GM03348 (cell line): ENCODE data around the gene SEMA7A.
A peak's percentile ranks its signal among the peaks of the same experiment; 100 is the strongest.

Experiments
- DNase-seq: peaks from one replicate; pipeline ENCODE4 v3.0.0; 2012; ENCODE audit warnings: low spot score

The SEMA7A gene

DNA sequence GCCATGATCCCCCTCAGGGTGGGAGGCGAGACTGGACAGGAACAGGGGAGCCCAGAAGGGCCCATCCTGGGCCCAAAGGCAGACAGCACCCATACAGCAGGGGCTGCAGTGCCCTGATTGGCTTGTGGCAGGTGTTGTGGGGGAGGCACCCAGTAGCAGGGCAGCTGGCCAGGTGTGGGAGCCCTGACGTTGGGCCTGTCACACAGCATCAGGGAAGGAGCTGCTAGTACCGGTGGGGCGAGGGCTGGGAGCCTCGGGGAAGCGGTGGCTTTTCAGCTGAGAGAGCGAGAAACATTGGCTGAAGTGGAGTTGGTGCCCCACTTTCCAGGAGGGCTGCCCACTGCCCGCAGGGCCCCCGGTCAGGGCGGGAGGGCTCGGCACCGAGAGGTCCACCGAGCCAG, 46.6 kb downstream of the SEMA7A start:
- DNase-seq = no peak

DNA sequence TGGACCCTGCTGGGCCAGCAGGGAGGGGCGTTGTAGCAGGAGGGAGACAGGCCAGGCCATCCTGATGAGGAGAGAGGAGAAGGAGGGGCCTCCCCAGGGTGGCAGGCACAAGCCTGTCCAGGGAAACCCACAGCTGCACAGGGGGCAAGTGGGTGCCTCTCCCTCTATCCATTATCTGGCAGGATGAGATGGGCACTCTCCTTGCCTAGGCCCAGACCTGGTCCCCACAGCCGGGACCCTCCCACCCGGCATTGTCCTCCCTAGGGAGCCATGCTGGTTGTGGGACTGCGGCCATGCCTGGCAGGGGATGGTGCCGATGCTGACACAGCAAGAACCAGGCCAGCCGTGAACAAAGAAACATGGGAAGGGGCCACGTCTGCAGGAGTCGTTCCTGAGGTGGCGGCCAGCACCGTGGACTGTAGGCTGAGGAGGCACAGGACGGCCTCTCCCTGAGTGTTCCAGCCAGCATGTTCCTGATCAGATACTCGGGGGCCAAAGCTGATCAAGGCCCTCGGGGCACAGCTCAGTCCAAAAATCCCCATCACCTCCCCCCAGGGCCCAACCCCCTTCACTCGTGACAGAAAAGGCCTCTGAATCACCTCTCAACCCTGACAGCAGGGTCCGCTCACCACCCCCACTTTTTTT, 47.1 kb downstream of the SEMA7A start:
- DNase-seq = no peak

DNA sequence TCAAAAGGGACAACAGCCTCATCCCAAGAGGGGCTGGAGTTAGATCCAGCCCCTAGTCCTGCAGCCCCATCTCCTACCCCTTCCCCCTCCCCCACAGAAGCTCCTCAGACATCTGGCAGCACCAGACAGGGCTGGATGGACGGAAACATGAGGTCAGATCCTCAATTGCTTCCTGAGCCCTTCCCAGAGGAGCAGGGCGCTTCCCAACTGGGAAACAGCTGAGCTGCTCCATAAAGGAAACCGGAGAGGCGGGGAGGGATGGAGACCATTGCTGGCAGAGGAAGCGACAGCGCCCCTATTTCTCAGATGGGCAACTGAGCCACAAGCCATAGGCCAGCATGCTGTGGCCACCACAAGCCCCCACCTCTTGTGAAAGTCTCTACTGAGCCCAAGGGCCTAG, 48.0 kb downstream of the SEMA7A start:
- no peak for DNase-seq

DNA sequence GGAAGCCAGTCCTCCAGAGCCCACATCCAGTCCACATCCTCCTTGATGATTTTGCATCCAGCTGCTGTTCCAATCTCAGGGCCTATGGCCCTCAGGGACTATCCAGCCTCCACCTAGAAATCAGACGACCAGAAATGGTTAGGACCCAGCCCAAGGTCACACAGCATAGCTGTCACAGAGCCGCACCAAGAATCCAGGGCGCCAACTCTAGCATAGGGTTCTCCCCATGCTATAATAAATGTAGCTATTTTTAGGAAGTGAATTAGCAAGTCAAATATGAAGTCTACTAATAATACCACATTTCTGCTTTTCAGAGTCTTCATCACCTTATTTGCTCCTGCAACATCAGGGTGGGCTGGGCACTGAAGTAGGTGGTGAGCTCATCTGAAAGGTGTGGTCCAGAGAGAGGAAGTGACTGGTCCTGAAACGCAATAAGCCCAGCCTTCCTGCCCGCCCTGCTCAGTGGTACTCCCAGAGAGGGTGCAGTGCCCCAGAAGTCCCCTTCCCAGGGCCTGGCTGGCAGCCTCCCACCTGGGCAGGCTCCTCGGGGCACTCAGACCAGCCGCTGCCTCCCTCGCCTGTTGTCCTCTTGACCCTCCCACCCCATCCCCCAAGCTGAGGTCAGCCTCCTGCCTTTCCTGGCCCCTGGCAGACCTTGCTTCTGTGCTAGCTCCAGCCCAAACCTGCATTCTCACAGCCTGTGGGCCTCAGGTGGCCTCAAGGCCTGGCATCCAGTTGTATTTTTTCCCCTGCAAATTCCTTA, 48.7 kb downstream of the SEMA7A start:
- peak; percentile 53 for DNase-seq

DNA sequence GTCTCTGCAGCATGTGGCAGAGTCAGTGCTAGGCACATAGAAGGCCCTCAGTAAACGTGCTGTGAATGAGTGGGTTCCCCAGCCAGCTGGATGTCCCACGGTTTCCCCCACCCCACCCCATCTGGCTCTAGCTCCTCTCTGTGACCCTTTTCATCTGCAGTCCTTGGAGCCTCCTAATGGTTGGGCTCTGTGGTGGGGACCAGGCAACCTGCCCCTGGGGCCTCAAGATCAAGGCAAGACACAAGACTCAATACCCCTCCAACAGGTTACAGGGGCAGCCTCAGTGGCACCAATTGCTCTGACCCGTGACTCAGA, 49.2 kb downstream of the SEMA7A start:
- DNase-seq = no peak

DNA sequence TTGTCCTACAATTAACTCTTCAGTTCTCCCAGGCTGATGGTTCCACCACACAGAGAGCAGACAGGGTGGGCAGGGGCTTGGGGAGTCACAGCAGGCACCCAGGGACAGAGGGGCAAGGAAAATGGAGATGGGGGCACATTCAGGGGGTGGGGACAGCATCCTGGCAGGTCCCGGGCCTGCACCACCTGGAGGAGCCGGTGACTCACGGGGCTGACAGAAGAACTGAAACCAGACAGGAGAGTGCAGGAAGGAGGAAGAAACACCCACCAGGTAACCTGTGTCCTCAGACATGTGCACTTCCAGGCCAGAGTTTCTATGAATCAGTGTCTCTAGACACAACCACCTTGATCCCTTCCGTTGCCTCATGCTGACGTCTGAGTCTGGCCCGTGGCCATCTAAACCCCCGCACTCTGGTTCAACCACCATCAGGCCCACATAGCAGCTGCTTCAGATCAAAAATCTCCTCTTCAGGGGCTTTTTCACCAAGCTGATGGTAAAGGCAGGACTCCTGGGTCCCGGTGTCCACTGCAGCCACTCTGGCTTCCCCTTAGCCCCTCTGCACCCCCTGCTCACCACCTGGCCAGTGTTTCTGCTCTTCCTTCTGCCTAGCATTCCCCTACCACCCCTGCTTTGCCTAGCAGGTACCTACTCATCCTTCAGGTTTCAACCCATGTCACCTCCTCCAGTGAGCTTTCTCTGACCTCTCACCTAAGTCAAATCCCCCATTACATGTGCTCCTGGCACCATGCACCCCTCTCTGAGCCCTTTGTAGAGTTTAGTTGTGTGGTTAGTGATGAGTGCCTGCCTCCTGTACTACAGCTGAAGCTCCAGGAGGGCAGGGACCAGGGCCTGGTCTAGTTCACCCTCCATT, 49.8 kb downstream of the SEMA7A start:
- DNase-seq = no peak

DNA sequence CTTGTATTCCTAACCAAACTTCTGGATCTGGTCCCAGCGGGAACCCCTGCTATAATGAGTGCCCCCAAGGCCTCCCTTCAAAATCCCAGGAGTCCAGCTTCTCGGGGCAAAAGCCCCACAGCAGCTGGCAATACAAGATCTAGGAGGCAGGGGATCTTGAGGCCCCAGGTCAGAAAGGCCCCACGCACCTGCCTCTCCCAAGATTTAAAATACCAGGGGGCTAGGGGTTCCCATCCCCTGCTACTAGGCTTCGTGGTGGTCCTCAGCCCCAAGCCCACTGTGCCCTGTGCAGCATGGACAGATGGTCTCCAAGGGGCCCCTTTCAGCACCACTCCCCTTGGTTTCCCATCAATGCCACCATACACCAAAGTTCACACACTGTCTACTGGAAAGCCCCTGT, 50.5 kb downstream of the SEMA7A start:
- no peak for DNase-seq

DNA sequence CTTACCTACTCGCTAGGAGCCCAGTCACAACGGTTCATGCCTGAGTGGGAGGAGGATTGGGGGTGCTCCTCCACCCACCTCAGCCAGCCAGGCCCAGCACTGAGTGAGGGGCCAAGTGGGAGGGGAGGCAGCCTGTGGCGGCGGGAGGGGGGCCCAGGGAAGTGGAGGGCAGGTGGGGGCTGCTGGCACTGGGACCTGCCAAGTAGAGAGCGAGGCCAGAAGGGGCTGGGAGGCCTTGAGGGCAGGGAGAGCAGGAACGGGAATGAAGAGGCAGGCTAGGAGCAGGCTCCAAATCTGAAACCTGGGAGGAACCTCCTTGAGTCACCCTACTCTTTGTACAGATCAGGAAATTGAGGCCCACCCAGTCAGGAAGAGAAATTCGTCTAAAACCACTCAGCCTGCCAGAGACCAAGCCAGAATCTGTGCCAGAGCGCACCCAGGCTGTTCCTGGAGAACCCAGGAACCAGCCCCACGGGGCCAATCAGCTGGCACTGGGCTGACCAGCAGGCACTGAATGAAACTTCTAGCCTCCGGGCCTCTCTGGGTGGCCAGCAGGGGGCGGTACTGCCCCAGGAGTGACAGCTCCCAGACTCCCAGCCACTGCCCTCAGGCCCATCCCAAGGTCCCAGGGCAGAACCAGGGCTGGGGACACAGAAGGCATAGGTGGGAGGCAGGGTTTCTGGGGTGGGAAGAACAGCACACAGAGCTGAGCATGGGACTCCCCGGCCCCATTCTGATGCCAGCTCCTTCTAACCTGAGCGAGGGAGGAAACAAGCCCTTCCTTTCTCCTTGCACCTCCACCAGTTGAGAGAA, 51.5 kb downstream of the SEMA7A start:
- peak; percentile 95 for DNase-seq

DNA sequence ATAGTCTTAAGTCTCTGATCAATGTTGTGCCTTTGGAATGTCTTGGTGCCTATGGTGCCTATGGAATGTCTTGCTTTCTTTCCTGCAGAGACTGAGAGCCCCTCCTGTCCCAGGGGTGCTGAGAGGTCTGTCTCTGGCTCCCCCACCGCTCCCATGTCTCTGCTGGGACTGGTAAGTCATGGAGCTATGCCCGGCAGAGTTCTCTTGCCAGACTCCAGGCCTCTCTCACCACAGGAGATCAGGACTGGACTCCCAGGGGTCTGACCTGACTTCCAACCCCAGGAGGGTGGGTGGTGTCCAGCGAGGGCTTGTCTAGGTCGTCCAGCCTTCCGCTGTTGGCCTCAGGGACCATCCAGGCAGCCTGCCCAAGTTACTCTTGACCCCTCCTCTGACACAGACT, 52.3 kb downstream of the SEMA7A start:
- no peak for DNase-seq

DNA sequence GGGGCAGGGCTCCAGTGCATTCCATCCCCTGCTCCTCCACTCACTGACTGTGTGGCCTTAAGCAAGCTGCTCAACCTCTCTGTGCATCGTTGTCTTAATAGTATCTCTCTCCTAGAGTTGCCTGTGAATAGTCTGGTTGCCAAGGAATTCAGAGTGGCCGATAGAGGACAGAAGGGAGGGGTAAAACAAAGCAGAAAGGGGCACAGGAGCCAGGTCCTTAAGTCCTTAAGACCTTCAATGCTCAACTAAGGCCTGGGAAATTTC, 52.6 kb downstream of the SEMA7A start:
- no peak for DNase-seq

DNA sequence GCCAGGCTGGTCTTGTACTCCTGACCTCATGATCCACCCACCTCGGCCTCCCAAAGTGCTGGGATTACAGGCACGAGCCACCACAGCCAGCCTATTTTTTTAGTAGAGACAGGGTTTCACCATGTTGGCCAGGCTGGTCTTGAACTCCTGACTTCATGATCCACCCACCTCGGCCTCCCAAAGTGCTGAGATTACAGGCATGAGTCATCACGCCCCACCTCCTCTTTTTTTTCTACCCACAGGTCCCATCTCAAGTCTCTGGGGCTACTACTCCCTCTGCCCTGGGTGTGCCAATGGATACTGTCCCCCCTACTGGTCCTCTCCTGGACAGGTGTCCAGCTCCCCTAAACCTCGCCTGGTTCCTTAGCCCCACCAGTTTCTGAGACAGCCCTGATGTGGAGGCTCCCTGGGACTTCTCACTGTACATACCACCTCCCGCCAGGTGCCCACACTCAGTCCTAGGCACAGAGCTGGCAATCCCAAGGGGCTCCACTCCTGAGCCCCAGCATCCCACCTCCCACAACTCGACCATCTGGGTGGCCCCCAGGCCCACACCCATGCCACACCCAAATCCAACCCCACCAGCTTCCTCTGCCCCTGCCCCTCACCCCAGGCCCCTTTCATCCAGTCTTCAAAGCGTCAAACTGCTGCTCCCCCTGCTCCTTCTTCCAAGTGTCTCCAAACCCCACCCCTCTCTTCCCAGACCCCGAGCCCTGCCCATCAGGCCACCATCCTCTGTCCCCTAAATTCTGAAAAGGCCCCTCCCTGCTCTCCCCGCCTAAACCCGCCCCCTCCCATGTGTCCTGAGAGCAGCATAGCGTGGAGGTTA, 53.2 kb downstream of the SEMA7A start:
- no peak for DNase-seq

DNA sequence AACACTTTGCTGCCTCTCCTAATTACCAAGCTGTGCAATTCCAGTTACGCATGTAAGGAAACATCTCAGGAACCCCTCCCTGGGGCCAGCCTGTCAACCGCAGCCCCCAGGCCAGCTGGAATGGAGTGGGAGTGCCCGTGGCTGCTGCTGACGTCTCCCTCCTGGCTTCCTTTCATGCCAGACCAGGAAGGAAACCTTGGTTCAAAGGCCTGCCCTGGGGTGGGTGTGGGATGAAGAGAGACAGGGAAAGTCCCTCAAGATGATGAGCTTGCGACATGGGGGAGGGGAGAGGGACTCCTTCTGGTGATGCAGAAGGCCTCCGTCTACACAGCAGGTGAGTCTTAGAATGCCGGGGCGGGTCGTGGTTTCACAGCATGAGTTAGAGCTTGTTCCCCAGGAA, 54.9 kb downstream of the SEMA7A start:
- peak; percentile 55 for DNase-seq

DNA sequence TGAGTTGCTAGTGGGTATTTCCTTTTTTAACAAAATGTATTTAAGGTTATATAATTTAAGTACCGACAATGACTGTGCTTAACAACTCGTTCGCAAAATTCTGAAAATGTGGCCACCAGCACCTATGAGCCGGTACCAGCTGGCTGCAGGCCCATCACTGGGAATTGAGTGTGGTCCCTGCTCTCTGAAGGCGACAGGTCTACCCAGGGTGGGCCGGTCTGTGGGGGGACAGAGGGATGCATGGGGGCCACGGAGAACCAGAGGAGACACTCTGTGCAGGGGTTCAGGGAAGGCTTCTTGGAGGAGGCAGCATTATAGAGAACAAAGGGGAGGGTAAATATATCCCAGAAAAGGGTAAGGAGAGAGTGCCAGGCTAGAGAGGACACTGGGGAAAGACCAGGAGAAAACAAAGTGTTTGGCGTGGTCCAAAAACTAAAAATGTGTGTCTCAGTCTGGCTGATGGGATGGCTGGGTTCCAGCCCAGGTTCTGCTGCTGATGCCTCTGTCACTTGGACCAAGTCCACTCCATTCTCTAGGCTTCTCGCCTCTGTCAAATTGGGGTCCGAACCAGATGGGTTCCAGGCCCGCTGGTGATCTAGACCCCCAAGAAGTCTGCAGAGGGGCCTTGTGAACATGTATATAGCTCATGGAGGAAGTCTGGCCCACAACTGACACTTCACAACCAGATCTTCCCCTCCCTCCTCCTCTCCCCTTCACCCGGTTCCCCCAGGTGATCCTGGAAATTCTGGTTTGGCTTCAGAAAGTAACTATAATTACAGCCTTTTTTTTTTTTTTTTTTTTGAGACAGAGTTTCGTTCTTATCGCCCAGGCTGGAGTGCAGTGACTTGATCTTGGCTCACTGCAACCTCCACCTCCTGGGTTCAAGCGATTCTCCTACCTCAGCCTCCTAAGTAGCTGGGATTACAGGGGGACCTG, 55.7 kb downstream of the SEMA7A start:
- no peak for DNase-seq

DNA sequence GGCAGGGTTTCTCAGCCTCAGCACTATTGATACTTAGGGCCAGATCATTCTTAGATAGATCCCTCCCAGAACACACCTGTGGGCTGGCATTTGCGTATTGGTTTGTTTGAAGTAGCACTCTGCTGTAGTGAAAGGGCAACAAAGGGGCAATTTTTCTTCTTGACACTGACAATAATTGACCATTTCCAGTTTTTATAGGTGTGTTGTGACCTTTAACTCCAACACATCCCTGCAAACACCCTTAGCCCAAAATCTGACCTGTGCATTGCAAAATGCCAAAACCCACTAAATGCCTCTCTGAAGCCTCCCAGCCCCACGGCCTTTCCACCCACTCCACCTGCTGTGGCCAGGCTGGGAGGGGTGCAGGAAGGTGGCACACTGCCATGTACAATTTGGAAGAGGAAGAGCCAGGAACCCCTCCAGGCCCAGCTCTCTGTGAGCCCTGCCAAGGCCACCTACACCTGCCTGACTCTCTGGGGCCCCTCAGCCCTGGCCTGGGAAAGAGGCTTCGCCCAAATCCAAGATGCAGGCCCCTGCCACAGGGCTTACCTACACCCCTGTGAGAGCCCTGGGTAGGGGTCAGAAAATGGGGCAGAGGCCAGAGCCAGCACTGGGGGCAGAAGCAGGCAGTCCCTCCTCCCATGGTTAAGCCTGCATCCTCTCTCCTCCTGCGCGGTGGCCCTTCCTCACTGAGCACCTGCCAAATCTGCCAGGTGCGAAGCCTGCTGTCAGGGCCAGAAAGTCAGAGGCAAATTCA, 56.8 kb downstream of the SEMA7A start:
- no peak for DNase-seq

DNA sequence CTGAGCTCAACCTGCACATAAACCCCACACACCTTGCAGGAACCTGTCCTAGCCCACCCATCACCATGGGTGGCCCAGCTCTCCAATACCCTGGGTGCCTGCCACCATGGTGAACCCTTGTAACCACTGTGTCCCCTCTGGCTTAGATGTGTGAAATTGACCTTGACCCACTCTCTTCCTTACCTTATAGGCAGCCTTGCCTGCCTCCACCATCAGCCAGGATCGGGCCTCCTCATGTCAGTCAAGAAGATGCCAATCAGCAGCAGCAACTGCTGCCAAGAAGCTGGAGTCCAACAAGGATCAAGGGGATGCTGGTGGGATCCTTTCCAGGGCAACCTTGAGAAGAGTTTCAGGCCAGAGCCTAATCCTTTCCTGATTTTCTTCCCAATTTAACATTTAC, 57.5 kb downstream of the SEMA7A start:
- no peak for DNase-seq

DNA sequence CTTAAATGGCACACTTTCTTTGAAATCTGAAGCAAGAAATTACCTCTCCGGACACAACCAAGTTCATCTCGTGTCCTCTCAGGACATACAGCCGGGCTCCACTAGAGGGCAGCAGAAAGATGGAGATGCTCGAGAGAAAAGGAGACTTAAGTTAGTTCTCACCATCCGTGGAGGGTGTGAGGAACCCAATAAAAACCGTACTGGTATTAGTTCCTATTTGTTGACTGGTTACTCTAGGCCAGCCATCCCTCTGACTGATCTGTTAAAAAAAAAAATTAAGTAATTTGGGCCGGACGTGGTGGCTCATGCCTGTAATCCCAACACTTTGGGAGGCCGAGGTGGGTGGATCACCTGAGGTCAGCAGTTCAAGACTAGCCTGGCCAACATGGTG, 58.5 kb downstream of the SEMA7A start:
- DNase-seq = peak; percentile 83

DNA sequence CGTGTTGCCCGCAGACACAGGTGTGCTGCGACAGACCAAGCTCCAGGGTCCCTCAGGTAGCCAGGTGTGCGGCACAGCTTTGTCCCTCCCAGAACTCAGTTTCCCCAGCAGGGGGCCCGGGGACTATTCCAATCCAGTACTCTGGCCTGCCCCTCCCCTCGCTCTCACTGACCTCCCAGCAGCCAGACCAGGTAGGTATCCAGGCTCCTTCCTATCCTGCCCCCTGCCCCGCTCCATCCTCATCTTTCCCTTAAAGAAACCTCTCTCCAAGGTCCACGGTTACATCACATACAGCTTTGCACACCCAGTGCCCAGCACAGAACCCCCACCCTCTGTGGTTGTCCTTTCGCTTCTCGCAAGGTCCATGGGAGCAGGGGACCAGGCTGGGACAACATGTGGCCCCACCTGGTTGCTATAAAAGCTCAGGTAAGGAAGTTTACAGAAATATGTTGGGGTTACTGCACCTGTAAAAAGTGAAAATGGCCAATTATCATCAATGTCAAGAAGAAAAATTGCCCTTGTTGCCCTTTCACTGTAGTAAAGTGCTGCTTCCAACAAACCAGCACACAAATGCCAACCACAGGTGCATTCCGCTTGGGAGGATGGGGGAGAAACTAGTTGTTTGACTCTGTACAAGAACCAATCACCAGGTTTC, 59.0 kb downstream of the SEMA7A start:
- no peak for DNase-seq

DNA sequence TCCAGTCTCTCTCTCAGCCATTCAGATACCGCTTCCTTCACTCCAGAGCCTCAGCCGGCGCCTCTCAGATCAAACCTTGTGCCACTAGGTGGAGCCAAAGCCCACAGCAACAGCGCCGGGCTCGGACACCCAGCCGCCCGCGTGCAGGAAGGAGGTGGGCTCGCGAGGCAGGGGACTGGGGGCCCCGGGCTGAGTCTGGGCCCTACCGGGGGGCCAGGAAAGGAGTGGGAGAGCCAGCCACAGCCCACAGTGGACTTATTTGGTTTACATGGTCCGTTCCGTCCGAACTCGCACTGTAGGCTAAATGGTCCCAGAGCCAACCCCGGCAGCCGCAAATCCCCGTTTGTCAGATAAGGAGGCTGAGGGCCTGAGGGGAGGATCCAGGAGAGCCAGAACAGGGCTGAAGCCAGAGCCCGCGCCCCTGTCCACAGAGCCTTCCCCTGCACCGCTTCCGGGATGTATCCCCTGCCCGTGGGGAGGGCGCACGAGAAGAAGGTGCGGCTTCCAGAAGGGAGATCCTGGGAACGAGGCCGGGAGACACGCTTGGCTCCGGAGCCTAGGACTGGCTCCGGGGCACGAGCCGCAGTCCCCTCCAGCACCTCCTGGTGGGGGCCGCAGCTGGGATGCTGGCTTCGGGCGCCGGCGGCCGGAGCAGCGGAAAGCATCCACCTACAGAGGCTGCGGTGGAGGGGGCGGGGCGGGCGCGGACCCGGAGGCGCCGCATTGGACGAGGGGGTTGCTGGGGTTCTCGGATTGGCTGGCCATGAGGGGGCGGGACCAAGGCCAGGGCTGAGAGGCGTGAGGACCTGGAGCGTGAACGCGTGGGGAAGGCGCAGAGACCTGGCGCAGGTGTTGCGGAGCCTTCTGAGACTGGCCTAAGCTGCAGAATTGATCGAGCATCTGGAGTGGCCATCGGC, 59.8 kb downstream of the SEMA7A start:
- DNase-seq = peak; percentile 99
